Medulla oblongata (tissue), 1 donor: ENCODE data around the gene EML4.
"Not testable (repeated sequence)": the region's sequence is repeated elsewhere in the genome, so short reads cannot be mapped to it uniquely, and the experiment has no call there.

ENCODE experiments used
- DNase-seq: peaks from one replicate; pipeline ENCODE4 v3.0.0-alpha.2; 2015; ENCODE audit errors: extremely low spot score

The EML4 gene

GRCh38 chr2:42169100-42169873 is at the start of gene EML4:
Gene EML4 (plus strand): TSS chr2:42169353. CDS start chr2:42169612, 259 bp downstream.
- DNase-seq: peak; percentile 92

GRCh38 chr2:42123426-42123825 is 45.7 kb upstream of the EML4 start:
- DNase-seq: no peak

GRCh38 chr2:42124011-42124785 is 45.0 kb upstream of the EML4 start:
- no peak for DNase-seq

- DNase-seq: no peak
Observed at GRCh38 chr2:42125841-42126594, 43.1 kb upstream of the EML4 start.

- not testable (repeated sequence) for DNase-seq
Observed at GRCh38 chr2:42126873-42127272, 42.3 kb upstream of the EML4 start.

- no peak for DNase-seq
Observed at GRCh38 chr2:42127425-42128424, 41.4 kb upstream of the EML4 start.

- DNase-seq: no peak
Observed at GRCh38 chr2:42128721-42129486, 40.2 kb upstream of the EML4 start.

GRCh38 chr2:42129487-42129852 is 39.7 kb upstream of the EML4 start:
- no peak for DNase-seq

- no peak for DNase-seq
Observed at GRCh38 chr2:42129947-42130346, 39.2 kb upstream of the EML4 start.

GRCh38 chr2:42130858-42131257 is 38.3 kb upstream of the EML4 start:
- DNase-seq: not testable (repeated sequence)

GRCh38 chr2:42132191-42132965 is 36.8 kb upstream of the EML4 start:
- no peak for DNase-seq

GRCh38 chr2:42132966-42133641 is 36.0 kb upstream of the EML4 start:
- peak; percentile 57 for DNase-seq

GRCh38 chr2:42133771-42134195 is 35.4 kb upstream of the EML4 start:
- no peak for DNase-seq

- DNase-seq: not testable (repeated sequence)
Observed at GRCh38 chr2:42134401-42134932, 34.7 kb upstream of the EML4 start.

GRCh38 chr2:42135381-42136312 is 33.5 kb upstream of the EML4 start:
- DNase-seq: no peak

GRCh38 chr2:42136782-42137124 is 32.4 kb upstream of the EML4 start:
- DNase-seq: no peak

GRCh38 chr2:42137125-42137841 is 31.9 kb upstream of the EML4 start:
- no peak for DNase-seq
